ENCODE measurements around the gene METRNL. TPM values are rescaled to one million over a fixed set of nuclear protein-coding genes. Genes with fewer than 3 reads are reported as not detected.
"Not testable (repeated sequence)": the region's sequence is repeated elsewhere in the genome, so short reads cannot be mapped to it uniquely, and the experiment has no call there.

Gene METRNL
- total and polyA plus RNA-seq, 8 donors = 11.1 to 28.3 (median 18.0) TPM

GRCh38 chr17:83047182-83047478 is 32.3 kb upstream of the METRNL start:
- FAIRE-seq = no peak
- H3K27me3 ChIP-seq = no peaks in the 10 kb centered on the region
- 50 to 70% methylated on average over 2 of the region's 2 CpGs for WGBS, 2 donors
- H3K4me3 ChIP-seq = no peak overlapping the region
- H3K4me1 ChIP-seq = peaks cover 0 to 2% (median 1%) of the 10 kb centered on the region in 3 donors
- TF ChIP-seq CTCF (IDR thresholded peaks at IDR 0.05) = no peak
- ATAC-seq = no peak
- no peak overlapping the region for H3K27ac ChIP-seq
- intact Hi-C loops (cut with DNase I) = no loop called here
- DNase-seq = no peak
- H3K36me3 ChIP-seq = no peaks in the 10 kb centered on the region
- H3K9me3 ChIP-seq = peaks cover 0 to 3% (median 1%) of the 10 kb centered on the region in 4 donors

GRCh38 chr17:83047818-83048475 is 31.5 kb upstream of the METRNL start:
- peak overlapping the region in 2 of 4 donors; percentile 55 to 71 for H3K27ac ChIP-seq
- DNase-seq; H3K27me3 ChIP-seq; H3K4me3 ChIP-seq; H3K9me3 ChIP-seq; FAIRE-seq; intact Hi-C loops (cut with DNase I); ATAC-seq; H3K36me3 ChIP-seq; H3K4me1 ChIP-seq: not testable (repeated sequence)
- WGBS, 2 donors = 86 to 90% methylated on average over 12 of the region's 12 CpGs

GRCh38 chr17:83050651-83051395 is 28.6 kb upstream of the METRNL start:
- FAIRE-seq (no peak), DNase-seq (peak; percentile 64 to 88 (median 75)), ATAC-seq (peak; percentile 35 to 57 (median 39))
- Histone ChIP-seq H3K27me3 (no peaks in the 10 kb centered on the region), H3K27ac (peak overlapping the region; percentile 81 to 92 (median 91)), H3K4me3 (peak overlapping the region; percentile 62 to 79 (median 70)), H3K4me1 (peaks cover 3 to 4% (median 3%) of the 10 kb centered on the region in 3 donors), H3K36me3 (no peaks in the 10 kb centered on the region), H3K9me3 (no peaks in the 10 kb centered on the region)
- no peak for TF ChIP-seq CTCF (IDR thresholded peaks at IDR 0.05)
- 11% methylated on average over 49 to 55 of the region's 55 CpGs for WGBS, 2 donors
- intact Hi-C loops (cut with DNase I) = no loop called here

- Histone ChIP-seq H3K9me3 (no peaks in the 10 kb centered on the region), H3K27me3 (no peaks in the 10 kb centered on the region), H3K4me1 (peaks cover 3 to 4% (median 3%) of the 10 kb centered on the region in 3 donors), H3K27ac (peak overlapping the region; percentile 81 to 92 (median 91)), H3K4me3 (peak overlapping the region; percentile 62 to 79 (median 70)), H3K36me3 (no peaks in the 10 kb centered on the region)
- peak; percentile 90 to 95 (median 94) for ATAC-seq
- TF ChIP-seq CTCF (IDR thresholded peaks at IDR 0.05) = no peak
- 0 to 1% methylated on average over 73 to 95 of the region's 95 CpGs for WGBS, 2 donors
- peak; percentile 96 to 99 (median 98) for DNase-seq
- no peak for FAIRE-seq
- intact Hi-C loops (cut with DNase I) = no loop called here
Observed at GRCh38 chr17:83051396-83052240, 27.8 kb upstream of the METRNL start.

GRCh38 chr17:83052241-83052564 is 27.2 kb upstream of the METRNL start:
- Histone ChIP-seq H3K9me3 (no peaks in the 10 kb centered on the region), H3K27ac (peak overlapping the region; percentile 67 to 92 (median 80)), H3K4me1 (peaks cover 3 to 4% (median 3%) of the 10 kb centered on the region in 3 donors), H3K27me3 (no peaks in the 10 kb centered on the region), H3K36me3 (no peaks in the 10 kb centered on the region), H3K4me3 (peak overlapping the region in 3 of 4 donors; percentile 18 to 79 (median 62))
- ATAC-seq (no peak), FAIRE-seq (no peak), DNase-seq (peak in 1 of 6 donors; percentile 56)
- intact Hi-C loops (cut with DNase I) = no loop called here
- WGBS, 2 donors = 30 to 34% methylated on average over 12 of the region's 12 CpGs
- TF ChIP-seq CTCF (IDR thresholded peaks at IDR 0.05) = no peak

All from pancreas (tissue), 10 donors.